T-helper 1 cell treated with Interleukin-12 subunit alpha and Interleukin-12 subunit beta and Interleukin-4 antibody, amounts not matched to agents 30 ng/mL and 1 ng/mL, for 36 hours (primary cell): Measurements from ENCODE around the gene PFKFB4. TPM values are rescaled to one million over a fixed set of nuclear protein-coding genes. Genes with fewer than 3 reads are reported as not detected.

Experiments used
- intact Hi-C: fragments of 100-400 bp; cut with micrococcal nuclease; formaldehyde crosslinking; loops from one replicate; pipeline ENCODE4 v1.15.1; 2024
- total RNA-seq: library from RNA; stranded (reverse); gene quantifications from 2 replicates; pipeline ENCODE4 v1.2.3, GENCODE V29; 2022

Gene PFKFB4
- total RNA-seq, 1 donor from 2014 or later = 8.8 TPM

DNA sequence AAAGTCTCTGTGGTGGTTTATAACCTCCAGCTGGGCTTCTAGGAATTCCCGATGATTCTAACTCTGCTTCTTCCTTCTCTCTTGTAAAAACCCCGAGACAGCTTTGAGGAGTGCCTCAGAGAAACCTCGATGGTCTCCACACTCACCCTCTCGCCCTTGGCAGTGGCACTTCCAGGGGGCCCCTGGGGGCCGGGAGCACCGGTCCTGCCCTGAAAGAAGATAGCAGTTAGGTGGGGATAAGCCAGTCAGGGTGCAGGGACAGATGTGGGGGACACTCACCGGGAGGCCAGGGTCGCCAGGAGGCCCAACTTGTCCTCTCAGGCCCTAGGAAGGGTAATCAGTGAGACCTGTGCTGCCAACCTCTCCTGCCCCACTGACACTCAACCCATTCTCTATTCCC is 28.8 kb upstream of the PFKFB4 start:
- intact Hi-C loops = no loop called here

- intact Hi-C loops = no loop called here
These were observed 28.2 kb upstream of the PFKFB4 start for GRCh38 chr3:48584836-48585235.

- intact Hi-C loops = no loop called here
These were observed 25.2 kb upstream of the PFKFB4 start for GRCh38 chr3:48581621-48582481.

GRCh38 chr3:48576647-48577046 is 20.0 kb upstream of the PFKFB4 start:
- intact Hi-C loops = no loop called here

- intact Hi-C loops = no loop called here
These were observed 18.8 kb upstream of the PFKFB4 start for GRCh38 chr3:48575366-48575765.

GRCh38 chr3:48573973-48574585 is 17.5 kb upstream of the PFKFB4 start:
- intact Hi-C loops = no loop called here

DNA sequence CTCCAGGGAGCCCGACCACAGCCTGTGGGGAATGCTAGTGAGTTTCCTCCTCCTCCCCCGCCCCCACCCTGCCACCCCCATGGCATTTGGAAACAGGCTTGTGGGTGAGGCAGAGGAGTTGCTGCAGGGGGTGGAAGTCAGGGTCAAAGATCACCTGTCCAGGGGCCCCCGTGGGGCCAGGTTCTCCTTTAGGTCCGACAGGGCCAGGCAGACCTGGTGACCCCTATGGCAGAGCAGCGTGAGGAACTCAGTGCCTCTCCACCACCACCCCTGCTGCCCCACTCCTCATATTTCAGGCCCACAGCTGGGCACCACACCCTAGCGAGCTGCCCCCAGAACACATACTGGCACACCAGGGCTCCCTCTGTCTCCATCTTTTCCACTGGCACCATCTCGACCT is 15.9 kb upstream of the PFKFB4 start:
- intact Hi-C loops = no loop called here

DNA sequence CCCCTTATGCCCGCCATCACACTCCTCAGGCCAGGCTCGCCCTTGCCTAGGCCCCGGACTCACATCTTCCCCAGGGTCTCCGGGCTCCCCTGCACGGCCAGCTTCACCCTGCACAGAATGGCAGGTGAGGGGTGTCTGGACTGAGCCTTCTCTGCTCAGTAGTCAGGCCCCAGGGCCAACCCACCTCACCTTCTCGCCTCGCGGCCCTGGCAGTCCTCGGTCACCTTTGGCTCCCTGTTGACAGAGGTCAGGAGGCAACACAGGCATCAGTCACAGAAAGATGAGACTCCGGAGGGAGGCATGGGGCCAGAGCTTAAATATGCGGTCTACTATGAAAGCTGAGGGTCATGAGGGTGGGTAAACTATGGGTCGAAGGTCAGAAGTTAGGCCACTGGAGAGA is 15.3 kb upstream of the PFKFB4 start:
- intact Hi-C loops = no loop called here

GRCh38 chr3:48569808-48570450 is 13.3 kb upstream of the PFKFB4 start:
- intact Hi-C loops = no loop called here

DNA sequence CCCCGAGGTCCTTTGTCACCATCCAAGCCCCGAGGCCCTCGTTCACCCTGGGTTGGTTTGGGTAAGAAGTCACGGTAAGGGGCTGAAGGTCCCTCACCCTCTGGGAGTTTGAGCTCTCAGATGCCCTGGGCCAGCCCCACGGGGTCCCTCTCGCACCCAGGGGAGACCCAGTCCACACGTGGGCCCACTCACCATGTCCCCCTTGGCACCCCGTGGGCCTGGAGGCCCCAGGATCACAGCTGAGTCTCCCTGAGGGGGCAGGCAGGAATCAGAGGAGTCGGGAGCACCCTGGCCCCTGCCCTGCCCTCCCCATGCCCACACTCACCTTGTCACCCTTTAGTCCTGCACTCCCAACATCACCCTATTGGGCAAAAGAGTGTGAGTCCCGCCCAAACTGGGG is 12.8 kb upstream of the PFKFB4 start:
- intact Hi-C loops = no loop called here

DNA sequence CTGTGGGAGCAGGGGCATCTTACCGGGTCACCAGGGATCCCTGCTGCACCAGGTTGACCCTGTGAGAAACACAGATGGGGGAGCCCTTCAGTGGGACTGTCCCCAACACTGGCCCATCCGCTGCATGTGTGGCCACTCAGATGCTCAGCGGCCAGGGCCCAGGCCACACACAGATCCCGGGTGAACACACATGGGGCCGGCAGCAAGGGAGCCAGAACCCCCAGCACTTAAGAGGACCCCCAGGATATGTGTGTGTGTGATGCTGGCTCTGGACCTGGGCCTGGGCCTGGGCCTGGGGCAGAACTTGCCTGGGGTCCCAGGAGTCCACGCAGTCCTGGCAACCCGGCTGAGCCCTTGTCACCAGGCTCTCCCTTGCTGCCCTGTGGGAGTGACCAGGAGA is 11.9 kb upstream of the PFKFB4 start:
- intact Hi-C loops = no loop called here

- intact Hi-C loops = no loop called here
These were observed 10.9 kb upstream of the PFKFB4 start for GRCh38 chr3:48567500-48567899.

DNA sequence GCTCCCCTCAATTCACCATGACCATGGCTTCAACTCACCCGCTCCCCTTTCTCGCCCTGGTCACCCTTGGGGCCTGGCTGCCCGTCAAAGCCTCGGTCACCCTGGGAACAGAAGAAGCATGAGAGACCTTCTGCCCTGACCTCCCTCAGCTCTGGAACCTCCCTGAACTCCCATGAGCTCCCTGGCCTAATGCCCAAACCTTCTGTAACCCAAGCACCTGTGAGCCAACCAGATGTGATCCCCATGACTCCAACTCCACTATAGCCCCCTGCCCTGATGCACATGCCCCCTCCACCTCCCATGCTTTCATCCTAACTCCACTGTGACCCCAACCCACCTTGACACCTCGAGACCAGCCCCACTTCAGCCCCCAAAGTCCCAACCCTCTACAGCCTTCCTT is 10.5 kb upstream of the PFKFB4 start:
- intact Hi-C loops = no loop called here

- intact Hi-C loops = no loop called here
These were observed 9.8 kb upstream of the PFKFB4 start for GRCh38 chr3:48566401-48566760.

- intact Hi-C loops = no loop called here
These were observed 9.2 kb upstream of the PFKFB4 start for GRCh38 chr3:48565591-48566400.

DNA sequence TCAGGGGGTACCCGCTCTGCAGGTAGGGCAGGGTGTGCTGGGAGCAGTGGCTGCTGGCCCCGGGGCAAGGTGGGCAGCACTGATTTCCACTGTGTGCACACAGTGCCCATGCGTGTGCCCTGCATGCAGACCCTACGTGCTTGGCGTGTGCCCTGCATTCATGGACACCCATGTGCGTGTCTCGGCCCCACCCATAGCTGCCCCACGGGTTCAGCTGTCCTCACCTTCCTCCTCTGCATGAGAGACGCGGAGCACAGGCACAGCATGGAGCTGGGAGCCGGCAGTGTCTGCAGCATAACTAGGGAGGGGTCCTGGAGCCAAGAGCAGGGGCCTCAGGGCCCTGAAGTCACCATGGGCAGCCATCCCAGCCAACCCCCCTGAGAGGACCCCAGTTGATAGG is 8.6 kb upstream of the PFKFB4 start:
- intact Hi-C loops = no loop called here

- intact Hi-C loops = no loop called here
These were observed 8.1 kb upstream of the PFKFB4 start for GRCh38 chr3:48564667-48565066.

- intact Hi-C loops = no loop called here
These were observed 7.4 kb upstream of the PFKFB4 start for GRCh38 chr3:48564022-48564421.

DNA sequence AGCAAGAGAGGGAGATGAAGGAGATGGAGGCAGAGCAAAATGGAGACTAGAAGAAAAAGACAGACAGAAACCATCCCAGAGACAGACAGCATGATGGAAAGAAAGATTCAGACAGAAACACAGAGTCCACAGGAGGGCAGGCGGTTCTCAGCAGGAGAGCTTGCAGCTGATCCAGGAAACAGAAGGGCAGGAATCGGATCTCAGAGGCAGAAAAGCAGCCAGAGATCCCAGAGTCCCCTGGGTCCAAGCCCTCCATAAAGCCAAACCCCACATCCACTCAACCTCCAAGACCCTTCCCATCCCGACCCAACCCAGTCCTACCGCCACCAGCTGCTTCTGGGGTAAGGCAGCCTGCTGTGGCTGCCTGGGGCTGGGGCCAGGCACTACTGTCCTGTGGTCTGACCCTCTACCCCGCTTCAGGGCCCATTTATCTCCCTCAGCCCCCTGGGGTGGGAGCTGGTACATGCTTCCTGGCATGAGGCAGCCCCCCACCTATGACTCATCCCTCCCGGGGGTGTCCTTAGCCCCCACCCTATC is 6.8 kb upstream of the PFKFB4 start, which contains the start of gene UCN2:
Gene UCN2, minus strand, starts transcription at position 400 of the 537 bp plus-strand sequence. CDS start 657 bp downstream, outside the sequence.
- intact Hi-C loops = no loop called here

- intact Hi-C loops = no loop called here
These were observed 5.9 kb upstream of the PFKFB4 start for GRCh38 chr3:48562367-48563095.
